ENCODE data around the gene ZNF256. TPM values are rescaled to one million over a fixed set of nuclear protein-coding genes. Genes with fewer than 3 reads are reported as not detected.
A peak's percentile ranks its signal among the peaks of the same experiment; 100 is the strongest.

ZNF256 gene
- total RNA-seq, 1 experiment from 2014 or later, result 12.3 TPM

DNA sequence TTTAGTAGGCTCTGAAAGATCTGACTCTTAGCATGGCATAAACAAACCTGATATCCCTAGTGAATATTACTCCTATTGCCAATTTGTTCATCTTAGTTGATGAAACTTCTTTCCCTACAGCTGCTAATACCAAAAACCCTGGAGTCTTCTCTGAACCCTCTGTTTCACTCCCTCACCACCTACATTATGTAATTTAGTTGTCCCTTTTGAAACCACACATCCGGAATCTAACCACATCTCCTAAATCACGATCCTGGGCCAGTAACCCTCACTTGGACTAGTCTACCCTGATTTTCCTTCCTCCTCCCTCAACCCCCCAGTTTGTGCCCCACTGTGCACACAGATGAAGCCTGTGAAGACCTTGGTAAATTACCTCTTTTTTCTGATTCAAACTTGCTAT is 1.2 kb downstream of the ZNF256 start:
- no peak overlapping the region for H2BK15ac ChIP-seq (ENCODE audit: low read depth, low read length)
- peak overlapping the region; percentile 70 for H3K9ac ChIP-seq (ENCODE audit: extremely low read depth, insufficient read length, low read length)

More for the DNA sequence above, 1.2 kb downstream of the ZNF256 start:
- Mint-ChIP-seq H3K27ac (peak overlapping the region in 1 of 3 experiments; percentile 3; a peak in 2 of 7 replicates), H3K9me3 (peaks cover 21 to 67% of the 10 kb centered on the region in 2 experiments), H3K4me3 (peak overlapping the region; percentile 93), H3K27me3 (ENCODE audit: low read depth) (peaks cover 2% of the 10 kb centered on the region; the same call in 1 of the 2 replicates), H3K4me1 (peaks cover 12 to 15% of the 10 kb centered on the region in 2 experiments), H3K36me3 (ENCODE audit: insufficient read depth in 1 of 3, low read depth in 3 of 3) (peaks cover 34 to 54% (median 40%) of the 10 kb centered on the region in 3 experiments)
- Histone ChIP-seq H3K56ac (ENCODE audit: insufficient read length, low read depth, low read length) (no peak overlapping the region), H2BK5ac (ENCODE audit: insufficient read length, low read length) (no peak overlapping the region), H2BK20ac (ENCODE audit: low read depth, low read length, poor library complexity, severe bottlenecking) (no peak overlapping the region), H3K79me1 (ENCODE audit: insufficient read depth, low read depth, low read length, poor library complexity, severe bottlenecking) (peaks cover 10% of the 10 kb centered on the region), H2BK12ac (ENCODE audit: insufficient read length, low read depth, low read length) (no peak overlapping the region), H3K14ac (ENCODE audit: insufficient read depth, low read length) (no peak overlapping the region), H3K18ac (ENCODE audit: insufficient read length, low read depth, low read length) (no peak overlapping the region), H2BK120ac (ENCODE audit: low read depth, low read length, poor library complexity, severe bottlenecking) (no peak overlapping the region), H3K9me3 (ENCODE audit: control insufficient read depth, low read depth, low read length) (peaks cover 4% of the 10 kb centered on the region), H3K79me2 (ENCODE audit: insufficient read depth, low read length) (peaks cover 35% of the 10 kb centered on the region), H3K27ac (ENCODE audit: insufficient read length, low read depth, low read length) (no peak overlapping the region), H3K23me2 (ENCODE audit: insufficient read length, low read depth, low read length, poor library complexity, severe bottlenecking) (peaks cover 8% of the 10 kb centered on the region), H3K27me3 (ENCODE audit: insufficient read depth, low read length) (no peaks in the 10 kb centered on the region), H4K8ac (replicated peaks; ENCODE audit: insufficient read length, low read depth, low read length) (no peak overlapping the region), H3K4me2 (ENCODE audit: insufficient read depth, insufficient read length, low read length) (peak overlapping the region; percentile 92), H3K23ac (ENCODE audit: insufficient read length, low read depth, low read length) (no peak overlapping the region), H4K5ac (ENCODE audit: insufficient read length, low read depth, low read length) (no peak overlapping the region), H2AFZ (ENCODE audit: low read length) (no peak overlapping the region), H3K4ac (ENCODE audit: low read depth, low read length) (no peak overlapping the region), H2AK5ac (ENCODE audit: insufficient read length, low read length) (no peak overlapping the region), H3T11ph (ENCODE audit: low read length) (no peak overlapping the region), H4K91ac (ENCODE audit: insufficient read length, low read depth, low read length) (no peak overlapping the region), H3K4me1 (ENCODE audit: insufficient read depth, low read length) (no peaks in the 10 kb centered on the region), H4K20me1 (ENCODE audit: control insufficient read depth, insufficient read depth, insufficient read length) (no peaks in the 10 kb centered on the region)
- TF ChIP-seq CTCF (conservative IDR thresholded peaks at IDR 0.05), result no peak
- WGBS (ENCODE audit: extremely low coverage, insufficient read length, low lambda C conversion rate), result no CpG with 5 or more reads among the region's 2 CpGs
- no peak for DNase-seq
